Mesothelial cell of epicardium (in vitro differentiated cells): ENCODE data around the gene MYH9. TPM values are rescaled to one million over a fixed set of nuclear protein-coding genes. Genes with fewer than 3 reads are reported as not detected.
"Not testable (repeated sequence)": the region's sequence is repeated elsewhere in the genome, so short reads cannot be mapped to it uniquely, and the experiment has no call there.

Experiments
- DNase-seq, 2 experiments: peaks; one replicate each; pipeline ENCODE4 v3.0.0; 2021; ENCODE audit warnings: low spot score in 2 of 2; ENCODE audit not compliant: unreplicated experiment in 2 of 2
- H3K27ac Mint-ChIP-seq: 2 replicates; pipeline ENCODE4 v1.8.0; 2021; ENCODE audit warnings: mixed read lengths
- H3K27me3 Mint-ChIP-seq: 2 replicates; pipeline ENCODE4 v1.8.0; 2021; ENCODE audit warnings: low read depth, mixed read lengths
- H3K36me3 Mint-ChIP-seq: 2 replicates; pipeline ENCODE4 v1.8.0; 2021; ENCODE audit warnings: mixed read lengths
- H3K4me1 Mint-ChIP-seq: 2 replicates; pipeline ENCODE4 v1.8.0; 2021; ENCODE audit warnings: mixed read lengths
- H3K4me3 Mint-ChIP-seq: 2 replicates; pipeline ENCODE4 v1.8.0; 2021; ENCODE audit warnings: mild to moderate bottlenecking, moderate library complexity, mixed read lengths
- H3K9me3 Mint-ChIP-seq: 2 replicates; pipeline ENCODE4 v1.8.0; 2021; ENCODE audit warnings: mixed read lengths
- CTCF ChIP-seq: fragments of 200-600 bp; sonication (generic); IDR thresholded peaks from one replicate; pipeline ENCODE4 v1.5.0; 2021; ENCODE audit warnings: antibody characterized with exemption; ENCODE audit not compliant: unreplicated experiment
- total RNA-seq: library from RNA; stranded (reverse); gene quantifications from 3 replicates; pipeline ENCODE4 v1.2.1, GENCODE V29; 2021

The MYH9 gene
- total RNA-seq, 1 donor from 2014 or later, result 341 TPM

DNA sequence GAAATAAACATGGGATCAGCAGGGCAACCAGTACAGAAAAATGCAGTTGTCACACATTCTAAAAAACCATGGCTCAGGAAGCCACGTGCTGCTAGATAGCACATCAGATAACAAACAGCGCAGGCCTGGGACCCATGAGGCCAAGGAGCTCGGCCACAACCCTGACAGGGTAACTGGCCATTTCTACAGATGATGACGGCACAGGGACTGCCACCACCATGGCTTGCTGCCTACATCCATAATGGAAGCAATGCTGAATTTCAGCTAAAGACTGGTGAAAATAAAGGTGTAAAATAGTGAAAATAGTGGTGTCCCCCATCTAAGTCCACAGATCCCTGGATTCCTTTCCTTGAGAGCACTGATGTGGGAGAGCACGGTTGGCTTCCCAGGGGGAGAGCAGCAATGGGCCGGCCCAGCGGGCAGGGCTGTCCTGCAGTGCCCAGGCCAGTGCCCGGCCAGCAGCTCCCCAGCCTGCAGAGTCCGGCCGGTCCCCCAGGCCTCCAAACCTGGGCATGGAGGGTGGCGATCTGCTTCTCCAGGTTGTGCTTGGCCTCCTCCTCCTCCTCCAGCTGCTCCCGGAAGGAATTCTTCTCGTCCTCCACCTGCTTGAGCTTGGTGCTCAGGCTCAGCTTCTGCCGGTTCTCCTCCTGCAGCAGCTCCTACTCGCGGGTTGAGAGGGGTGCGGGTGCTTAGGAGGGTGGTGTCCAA lies 94.8 kb downstream of the MYH9 start:
- TF ChIP-seq CTCF, result no peak
- Mint-ChIP-seq H3K4me1 (no peaks in the 10 kb centered on the region), H3K27me3 (no peaks in the 10 kb centered on the region), H3K9me3 (peaks cover 5% of the 10 kb centered on the region), H3K27ac (no peak overlapping the region), H3K36me3 (peaks cover 60% of the 10 kb centered on the region), H3K4me3 (no peak overlapping the region)
- DNase-seq, result no peak

DNA sequence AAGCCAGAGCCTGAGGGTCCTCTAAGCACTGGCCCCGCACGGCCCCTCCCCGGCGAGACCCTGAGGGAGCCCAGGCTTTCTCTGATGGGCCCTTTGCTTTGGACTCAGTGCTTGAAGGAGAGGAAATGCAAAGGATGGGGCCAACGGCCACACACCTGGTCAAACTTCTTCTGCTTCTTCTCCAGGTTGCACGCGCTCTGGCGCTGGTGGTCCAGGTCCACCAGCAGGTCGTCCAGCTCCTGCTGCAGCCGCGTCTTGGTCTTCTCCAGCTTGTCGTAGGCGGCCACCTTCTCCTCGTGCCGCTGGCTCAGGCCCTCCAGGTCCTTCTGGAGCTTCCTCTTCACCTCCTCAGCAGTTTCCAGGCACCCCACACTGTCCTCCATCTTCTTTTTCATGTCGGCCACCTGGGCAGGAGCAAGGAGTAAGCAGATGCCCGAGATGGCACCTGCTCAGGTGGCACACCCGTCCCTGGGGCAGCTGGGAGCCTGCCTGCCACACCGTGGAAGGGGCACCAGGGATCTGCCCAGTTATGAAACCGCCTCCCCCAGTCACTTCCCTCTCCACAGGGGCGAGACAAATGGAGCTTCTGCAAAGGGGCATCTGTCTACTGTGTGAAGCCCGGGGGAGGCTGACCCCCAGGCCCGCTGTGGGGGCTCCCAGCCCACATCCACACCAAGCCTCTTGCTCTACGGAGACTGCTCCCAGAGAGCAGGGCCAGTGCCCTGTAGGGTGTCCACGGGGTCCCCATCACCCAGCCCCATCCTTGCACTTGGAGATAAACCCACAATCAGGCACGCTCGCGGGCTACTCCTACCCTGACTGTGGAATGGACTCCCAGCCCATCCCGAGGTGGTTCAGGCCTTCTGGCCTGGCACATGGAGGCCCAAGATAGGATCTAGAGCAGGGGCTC lies 95.7 kb downstream of the MYH9 start:
- no peak overlapping the region for H3K4me3 Mint-ChIP-seq
- H3K27ac Mint-ChIP-seq, result no peak overlapping the region
- peaks cover 5% of the 10 kb centered on the region for H3K9me3 Mint-ChIP-seq
- no peak for TF ChIP-seq CTCF
- H3K27me3 Mint-ChIP-seq, result no peaks in the 10 kb centered on the region
- peaks cover 57% of the 10 kb centered on the region for H3K36me3 Mint-ChIP-seq
- no peaks in the 10 kb centered on the region for H3K4me1 Mint-ChIP-seq
- DNase-seq, result no peak

DNA sequence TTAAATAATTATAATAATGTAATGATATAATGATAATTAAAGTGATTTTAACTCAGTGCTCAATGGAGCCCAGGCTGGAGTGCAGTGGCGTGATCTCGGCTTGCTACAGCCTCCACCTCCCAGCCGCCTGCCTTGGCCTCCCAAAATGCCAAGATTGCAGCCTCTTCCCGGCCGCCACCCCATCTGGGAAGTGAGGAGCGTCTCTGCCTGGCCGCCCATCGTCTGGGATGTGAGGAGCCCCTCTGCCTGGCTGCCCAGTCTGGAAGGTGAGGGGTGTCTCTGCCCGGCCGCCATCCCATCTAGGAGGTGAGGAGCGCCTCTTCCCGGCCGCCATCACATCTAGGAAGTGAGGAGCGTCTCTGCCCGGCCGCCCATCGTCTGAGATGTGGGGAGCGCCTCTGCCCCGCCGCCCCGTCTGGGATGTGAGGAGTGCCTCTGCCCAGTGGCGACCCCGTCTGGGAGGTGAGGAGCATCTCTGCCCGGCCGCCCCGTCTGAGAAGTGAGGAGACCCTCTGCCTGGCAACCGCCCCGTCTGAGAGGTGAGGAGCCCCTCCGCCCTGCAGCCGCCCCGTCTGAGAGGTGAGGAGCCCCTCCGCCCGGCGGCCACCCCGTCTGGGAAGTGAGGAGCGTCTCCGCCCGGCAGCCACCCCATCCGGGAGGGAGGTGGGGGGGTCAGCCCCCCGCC lies 97.2 kb downstream of the MYH9 start:
- H3K4me1 Mint-ChIP-seq, H3K27ac Mint-ChIP-seq, H3K27me3 Mint-ChIP-seq, H3K4me3 Mint-ChIP-seq, DNase-seq, H3K9me3 Mint-ChIP-seq: not testable (repeated sequence)
- peaks cover 57% of the 10 kb centered on the region for H3K36me3 Mint-ChIP-seq

DNA sequence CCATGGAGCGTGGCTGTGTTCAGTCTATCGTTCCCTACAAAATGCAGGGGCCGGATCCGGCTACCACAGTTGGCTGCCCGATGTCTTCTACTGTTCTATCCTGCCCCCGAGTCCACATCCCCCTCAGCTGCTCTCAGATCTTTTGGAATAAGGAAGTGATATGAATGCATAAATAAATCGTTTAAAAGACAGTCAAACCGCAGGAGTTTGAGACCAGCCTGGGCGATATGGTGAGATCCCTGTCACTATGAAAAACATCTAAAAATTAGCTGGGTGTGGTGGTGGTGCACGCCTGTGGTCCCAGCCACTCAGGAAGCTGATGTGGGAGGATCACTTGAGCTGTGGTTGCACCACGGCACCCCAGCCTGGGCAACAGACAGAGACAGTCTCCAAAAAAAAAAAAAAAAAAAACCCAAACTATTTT lies 97.8 kb downstream of the MYH9 start:
- H3K4me1 Mint-ChIP-seq, H3K9me3 Mint-ChIP-seq, DNase-seq, H3K27me3 Mint-ChIP-seq, H3K4me3 Mint-ChIP-seq, H3K27ac Mint-ChIP-seq: not testable (repeated sequence)
- peaks cover 55% of the 10 kb centered on the region for H3K36me3 Mint-ChIP-seq

DNA sequence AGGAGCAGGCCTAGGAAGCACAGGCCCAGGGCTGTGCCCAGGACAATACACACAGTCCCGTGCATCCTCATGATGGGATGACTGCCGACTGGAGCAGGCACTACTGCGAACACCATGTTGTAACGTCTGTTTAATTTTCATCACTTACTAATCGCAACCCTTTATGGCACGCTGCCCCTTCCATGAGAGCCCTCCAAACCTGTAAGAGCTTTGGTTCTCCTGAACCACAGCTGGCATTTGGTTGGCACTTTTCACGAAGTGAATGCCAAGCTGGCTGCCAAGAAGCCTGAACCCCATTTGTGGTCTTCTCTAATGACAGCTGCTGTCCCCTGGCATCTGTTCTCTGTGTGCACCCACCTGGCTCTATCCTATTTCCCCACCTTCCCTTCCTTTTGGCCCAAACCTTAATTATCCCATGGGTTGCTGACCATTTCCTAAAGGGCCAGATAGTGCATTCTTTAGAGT lies 98.3 kb downstream of the MYH9 start:
- Mint-ChIP-seq H3K36me3 (peaks cover 55% of the 10 kb centered on the region), H3K27ac (peak overlapping the region; percentile 14), H3K9me3 (peaks cover 5% of the 10 kb centered on the region), H3K4me1 (no peaks in the 10 kb centered on the region), H3K4me3 (no peak overlapping the region), H3K27me3 (no peaks in the 10 kb centered on the region)
- DNase-seq, result no peak
- TF ChIP-seq CTCF, result no peak

GRCh38 chr22:36288571-36289405 lies 99.0 kb downstream of the MYH9 start:
- Mint-ChIP-seq H3K4me1 (no peaks in the 10 kb centered on the region), H3K9me3 (peaks cover 5% of the 10 kb centered on the region), H3K36me3 (peaks cover 53% of the 10 kb centered on the region), H3K27ac (no peak overlapping the region), H3K4me3 (no peak overlapping the region), H3K27me3 (no peaks in the 10 kb centered on the region)
- TF ChIP-seq CTCF, result no peak
- no peak for DNase-seq
